ENCODE data around the gene UBE2E3.

The UBE2E3 gene

GRCh38 chr2:181046833-181047232 is 66.4 kb downstream of the UBE2E3 start:
- Histone ChIP-seq H3K4me1 (ENCODE audit: control insufficient read depth in 5 of 5, insufficient read depth in 5 of 5, low read length in 5 of 5) (no peaks in the 10 kb centered on the region), H3K9ac (ENCODE audit: low read length in 5 of 5) (no peak overlapping the region), H3K27ac (ENCODE audit: low read depth, low read length) (no peak overlapping the region), H3K4me3 (ENCODE audit: low read depth in 1 of 5, low read length in 5 of 5) (no peak overlapping the region), H3K9me3 (ENCODE audit: control insufficient read depth in 5 of 5, low read length in 5 of 5) (no peaks in the 10 kb centered on the region), H3K27me3 (ENCODE audit: control insufficient read depth in 5 of 5, insufficient read depth in 4 of 5, low read length in 5 of 5) (no peaks in the 10 kb centered on the region), H3K36me3 (ENCODE audit: control insufficient read depth in 5 of 5, insufficient read depth in 5 of 5, low read length in 5 of 5) (no peaks in the 10 kb centered on the region)

- no peak overlapping the region for H3K9ac ChIP-seq (ENCODE audit: low read length in 5 of 5)
- H3K4me3 ChIP-seq (ENCODE audit: low read depth in 1 of 5, low read length in 5 of 5), result no peak overlapping the region
- no peaks in the 10 kb centered on the region for H3K4me1 ChIP-seq (ENCODE audit: control insufficient read depth in 5 of 5, insufficient read depth in 5 of 5, low read length in 5 of 5)
- H3K27me3 ChIP-seq (ENCODE audit: control insufficient read depth in 5 of 5, insufficient read depth in 4 of 5, low read length in 5 of 5), result no peaks in the 10 kb centered on the region
- H3K36me3 ChIP-seq (ENCODE audit: control insufficient read depth in 5 of 5, insufficient read depth in 5 of 5, low read length in 5 of 5), result no peaks in the 10 kb centered on the region
- H3K9me3 ChIP-seq (ENCODE audit: control insufficient read depth in 5 of 5, low read length in 5 of 5), result no peaks in the 10 kb centered on the region
- no peak overlapping the region for H3K27ac ChIP-seq (ENCODE audit: low read depth, low read length)
Observed at GRCh38 chr2:181047829-181048228, 67.4 kb downstream of the UBE2E3 start.

GRCh38 chr2:181051861-181052522 is 71.6 kb downstream of the UBE2E3 start:
- Histone ChIP-seq H3K4me1 (ENCODE audit: control insufficient read depth in 5 of 5, insufficient read depth in 5 of 5, low read length in 5 of 5) (peaks cover 0 to 4% (median 0%) of the 10 kb centered on the region in 5 donors), H3K9me3 (ENCODE audit: control insufficient read depth in 5 of 5, low read length in 5 of 5) (no peaks in the 10 kb centered on the region), H3K9ac (ENCODE audit: low read length in 5 of 5) (no peak overlapping the region), H3K4me3 (ENCODE audit: low read depth in 1 of 5, low read length in 5 of 5) (no peak overlapping the region), H3K36me3 (ENCODE audit: control insufficient read depth in 5 of 5, insufficient read depth in 5 of 5, low read length in 5 of 5) (peaks cover 0 to 5% (median 0%) of the 10 kb centered on the region in 5 donors), H3K27me3 (ENCODE audit: control insufficient read depth in 5 of 5, insufficient read depth in 4 of 5, low read length in 5 of 5) (no peaks in the 10 kb centered on the region), H3K27ac (ENCODE audit: low read depth, low read length) (no peak overlapping the region)

- no peak overlapping the region for H3K4me3 ChIP-seq (ENCODE audit: low read depth in 1 of 5, low read length in 5 of 5)
Observed at GRCh38 chr2:181052523-181052891, 72.1 kb downstream of the UBE2E3 start.

GRCh38 chr2:181054256-181054655 is 73.9 kb downstream of the UBE2E3 start:
- no peaks in the 10 kb centered on the region for H3K9me3 ChIP-seq (ENCODE audit: control insufficient read depth in 5 of 5, low read length in 5 of 5)
- H3K27ac ChIP-seq (ENCODE audit: low read depth, low read length), result no peak overlapping the region
- H3K4me1 ChIP-seq (ENCODE audit: control insufficient read depth in 5 of 5, insufficient read depth in 5 of 5, low read length in 5 of 5), result peaks cover 0 to 4% (median 0%) of the 10 kb centered on the region in 5 donors
- peaks cover 0 to 5% (median 0%) of the 10 kb centered on the region in 5 donors for H3K36me3 ChIP-seq (ENCODE audit: control insufficient read depth in 5 of 5, insufficient read depth in 5 of 5, low read length in 5 of 5)
- H3K9ac ChIP-seq (ENCODE audit: low read length in 5 of 5), result no peak overlapping the region
- H3K4me3 ChIP-seq (ENCODE audit: low read depth in 1 of 5, low read length in 5 of 5), result no peak overlapping the region
- H3K27me3 ChIP-seq (ENCODE audit: control insufficient read depth in 5 of 5, insufficient read depth in 4 of 5, low read length in 5 of 5), result no peaks in the 10 kb centered on the region

More at GRCh38 chr2:181052523-181052891, 72.1 kb downstream of the UBE2E3 start:
- H3K4me1 ChIP-seq (ENCODE audit: control insufficient read depth in 5 of 5, insufficient read depth in 5 of 5, low read length in 5 of 5), result peaks cover 0 to 4% (median 0%) of the 10 kb centered on the region in 5 donors
- peaks cover 0 to 5% (median 0%) of the 10 kb centered on the region in 5 donors for H3K36me3 ChIP-seq (ENCODE audit: control insufficient read depth in 5 of 5, insufficient read depth in 5 of 5, low read length in 5 of 5)
- no peak overlapping the region for H3K9ac ChIP-seq (ENCODE audit: low read length in 5 of 5)
- H3K27ac ChIP-seq (ENCODE audit: low read depth, low read length), result no peak overlapping the region
- no peaks in the 10 kb centered on the region for H3K9me3 ChIP-seq (ENCODE audit: control insufficient read depth in 5 of 5, low read length in 5 of 5)
- no peaks in the 10 kb centered on the region for H3K27me3 ChIP-seq (ENCODE audit: control insufficient read depth in 5 of 5, insufficient read depth in 4 of 5, low read length in 5 of 5)

- no peak overlapping the region for H3K27ac ChIP-seq (ENCODE audit: low read depth, low read length)
- peaks cover 0 to 4% (median 0%) of the 10 kb centered on the region in 5 donors for H3K4me1 ChIP-seq (ENCODE audit: control insufficient read depth in 5 of 5, insufficient read depth in 5 of 5, low read length in 5 of 5)
- H3K4me3 ChIP-seq (ENCODE audit: low read depth in 1 of 5, low read length in 5 of 5), result no peak overlapping the region
- H3K36me3 ChIP-seq (ENCODE audit: control insufficient read depth in 5 of 5, insufficient read depth in 5 of 5, low read length in 5 of 5), result peaks cover 0 to 5% (median 0%) of the 10 kb centered on the region in 5 donors
- H3K9me3 ChIP-seq (ENCODE audit: control insufficient read depth in 5 of 5, low read length in 5 of 5), result no peaks in the 10 kb centered on the region
- H3K9ac ChIP-seq (ENCODE audit: low read length in 5 of 5), result no peak overlapping the region
- H3K27me3 ChIP-seq (ENCODE audit: control insufficient read depth in 5 of 5, insufficient read depth in 4 of 5, low read length in 5 of 5), result no peaks in the 10 kb centered on the region
Observed at GRCh38 chr2:181054843-181055242, 74.4 kb downstream of the UBE2E3 start.

GRCh38 chr2:181058378-181059269 is 78.2 kb downstream of the UBE2E3 start:
- Histone ChIP-seq H3K4me3 (ENCODE audit: low read depth in 1 of 5, low read length in 5 of 5) (no peak overlapping the region), H3K27ac (ENCODE audit: low read depth, low read length) (no peak overlapping the region), H3K27me3 (ENCODE audit: control insufficient read depth in 5 of 5, insufficient read depth in 4 of 5, low read length in 5 of 5) (no peaks in the 10 kb centered on the region), H3K36me3 (ENCODE audit: control insufficient read depth in 5 of 5, insufficient read depth in 5 of 5, low read length in 5 of 5) (peaks cover 0 to 8% (median 1%) of the 10 kb centered on the region in 5 donors), H3K9me3 (ENCODE audit: control insufficient read depth in 5 of 5, low read length in 5 of 5) (no peaks in the 10 kb centered on the region), H3K9ac (ENCODE audit: low read length in 5 of 5) (no peak overlapping the region), H3K4me1 (ENCODE audit: control insufficient read depth in 5 of 5, insufficient read depth in 5 of 5, low read length in 5 of 5) (peaks cover 0 to 4% (median 0%) of the 10 kb centered on the region in 5 donors)

GRCh38 chr2:181063696-181064095 is 83.3 kb downstream of the UBE2E3 start:
- Histone ChIP-seq H3K9me3 (ENCODE audit: control insufficient read depth in 5 of 5, low read length in 5 of 5) (no peaks in the 10 kb centered on the region), H3K27ac (ENCODE audit: low read depth, low read length) (no peak overlapping the region)

GRCh38 chr2:181065458-181065857 is 85.1 kb downstream of the UBE2E3 start:
- H3K4me3 ChIP-seq (ENCODE audit: low read depth in 1 of 5, low read length in 5 of 5), result no peak overlapping the region
- no peaks in the 10 kb centered on the region for H3K27me3 ChIP-seq (ENCODE audit: control insufficient read depth in 5 of 5, insufficient read depth in 4 of 5, low read length in 5 of 5)
- H3K36me3 ChIP-seq (ENCODE audit: control insufficient read depth in 5 of 5, insufficient read depth in 5 of 5, low read length in 5 of 5), result peaks cover 0 to 6% (median 3%) of the 10 kb centered on the region in 5 donors
- no peaks in the 10 kb centered on the region for H3K4me1 ChIP-seq (ENCODE audit: control insufficient read depth in 5 of 5, insufficient read depth in 5 of 5, low read length in 5 of 5)
- no peak overlapping the region for H3K27ac ChIP-seq (ENCODE audit: low read depth, low read length)
- no peaks in the 10 kb centered on the region for H3K9me3 ChIP-seq (ENCODE audit: control insufficient read depth in 5 of 5, low read length in 5 of 5)
- H3K9ac ChIP-seq (ENCODE audit: low read length in 5 of 5), result no peak overlapping the region

More at GRCh38 chr2:181063696-181064095, 83.3 kb downstream of the UBE2E3 start:
- Histone ChIP-seq H3K4me3 (ENCODE audit: low read depth in 1 of 5, low read length in 5 of 5) (no peak overlapping the region), H3K4me1 (ENCODE audit: control insufficient read depth in 5 of 5, insufficient read depth in 5 of 5, low read length in 5 of 5) (no peaks in the 10 kb centered on the region), H3K36me3 (ENCODE audit: control insufficient read depth in 5 of 5, insufficient read depth in 5 of 5, low read length in 5 of 5) (peaks cover 0 to 6% (median 3%) of the 10 kb centered on the region in 5 donors), H3K9ac (ENCODE audit: low read length in 5 of 5) (no peak overlapping the region), H3K27me3 (ENCODE audit: control insufficient read depth in 5 of 5, insufficient read depth in 4 of 5, low read length in 5 of 5) (no peaks in the 10 kb centered on the region)

GRCh38 chr2:181066333-181066732 is 85.9 kb downstream of the UBE2E3 start:
- Histone ChIP-seq H3K4me3 (ENCODE audit: low read depth in 1 of 5, low read length in 5 of 5) (no peak overlapping the region), H3K27me3 (ENCODE audit: control insufficient read depth in 5 of 5, insufficient read depth in 4 of 5, low read length in 5 of 5) (no peaks in the 10 kb centered on the region), H3K4me1 (ENCODE audit: control insufficient read depth in 5 of 5, insufficient read depth in 5 of 5, low read length in 5 of 5) (no peaks in the 10 kb centered on the region), H3K9me3 (ENCODE audit: control insufficient read depth in 5 of 5, low read length in 5 of 5) (no peaks in the 10 kb centered on the region), H3K36me3 (ENCODE audit: control insufficient read depth in 5 of 5, insufficient read depth in 5 of 5, low read length in 5 of 5) (peaks cover 0 to 6% (median 3%) of the 10 kb centered on the region in 5 donors), H3K9ac (ENCODE audit: low read length in 5 of 5) (no peak overlapping the region), H3K27ac (ENCODE audit: low read depth, low read length) (no peak overlapping the region)

All from subcutaneous abdominal adipose tissue (tissue), 5 donors.